DOHH2 (cell line): ENCODE measurements around the gene SREBF1.

Experiments used
- EZH2phosphoT487 ChIP-seq: fragments of 200-600 bp; sonication (generic); IDR thresholded peaks from 2 replicates; pipeline ENCODE4 v1.6.1; 2017; ENCODE audit warnings: borderline replicate concordance, mild to moderate bottlenecking, antibody characterized with exemption, low read length, moderate library complexity, mixed read lengths
- TF ChIP-seq, protein P1 (sequence below): fragments of 200-600 bp; sonication (generic); IDR thresholded peaks from one replicate; pipeline ENCODE4 v1.5.1; 2014; ENCODE audit warnings: antibody characterized with exemption, mild to moderate bottlenecking, low read depth, low read length; ENCODE audit not compliant: poor library complexity, severe bottlenecking

DNA sequence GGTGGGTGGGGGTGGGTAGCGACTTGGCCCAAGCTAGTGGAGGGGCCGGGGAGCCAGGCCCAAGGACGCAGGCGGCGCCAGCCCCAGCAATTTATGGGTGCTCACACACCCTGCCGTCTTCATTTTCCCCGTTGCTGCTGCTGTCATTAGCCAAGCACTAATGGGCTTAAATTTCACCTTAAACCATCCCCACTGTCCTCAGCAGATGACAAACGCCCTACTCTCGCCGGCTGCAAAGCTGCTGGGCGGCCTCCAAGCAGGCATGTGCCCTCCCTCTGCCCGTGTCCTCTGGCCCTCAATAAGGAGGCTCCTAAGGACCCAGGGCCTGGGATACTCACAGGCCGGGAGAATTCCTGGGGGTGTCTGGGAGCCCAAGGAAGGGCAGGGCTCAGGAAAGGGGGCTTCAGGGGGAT is 66.1 kb downstream of the SREBF1 start:
- TF ChIP-seq, protein P1, sequence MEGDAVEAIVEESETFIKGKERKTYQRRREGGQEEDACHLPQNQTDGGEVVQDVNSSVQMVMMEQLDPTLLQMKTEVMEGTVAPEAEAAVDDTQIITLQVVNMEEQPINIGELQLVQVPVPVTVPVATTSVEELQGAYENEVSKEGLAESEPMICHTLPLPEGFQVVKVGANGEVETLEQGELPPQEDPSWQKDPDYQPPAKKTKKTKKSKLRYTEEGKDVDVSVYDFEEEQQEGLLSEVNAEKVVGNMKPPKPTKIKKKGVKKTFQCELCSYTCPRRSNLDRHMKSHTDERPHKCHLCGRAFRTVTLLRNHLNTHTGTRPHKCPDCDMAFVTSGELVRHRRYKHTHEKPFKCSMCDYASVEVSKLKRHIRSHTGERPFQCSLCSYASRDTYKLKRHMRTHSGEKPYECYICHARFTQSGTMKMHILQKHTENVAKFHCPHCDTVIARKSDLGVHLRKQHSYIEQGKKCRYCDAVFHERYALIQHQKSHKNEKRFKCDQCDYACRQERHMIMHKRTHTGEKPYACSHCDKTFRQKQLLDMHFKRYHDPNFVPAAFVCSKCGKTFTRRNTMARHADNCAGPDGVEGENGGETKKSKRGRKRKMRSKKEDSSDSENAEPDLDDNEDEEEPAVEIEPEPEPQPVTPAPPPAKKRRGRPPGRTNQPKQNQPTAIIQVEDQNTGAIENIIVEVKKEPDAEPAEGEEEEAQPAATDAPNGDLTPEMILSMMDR: no peak
- no peak for TF ChIP-seq EZH2phosphoT487
